Measurements from ENCODE around the gene TBC1D13. TPM values are rescaled to one million over a fixed set of nuclear protein-coding genes. Genes with fewer than 3 reads are reported as not detected.

Gene TBC1D13
- total and polyA plus RNA-seq, 2 of the 13 experiments (the other 11 are each of a cell fraction or from before 2014, with no cell fraction given): 17.9 to 19.7 TPM

- POLR2A ChIA-PET: interaction anchor here (0.7 to 3.2 kb wide), 18 partner anchors 10 to 209 kb away, joined by 3 to 46 read pairs (median 4); partner anchors contain the start of genes SH3GLB2, SPOUT1 and ZDHHC12
- no TSS peak for BruUV-seq (replicated peaks)
- peaks cover 5% of the 10 kb centered on the region for H3K79me2 ChIP-seq (ENCODE audit: insufficient read depth, low read length)
- TF ChIP-seq ZMAT5 (CRISPR knock-in tag; IDR thresholded peaks at IDR 0.05; ENCODE audit: borderline replicate concordance, low read depth) (no peak), ZBTB8A (CRISPR knock-in tag; IDR thresholded peaks at IDR 0.05; ENCODE audit: borderline replicate concordance, low read depth) (no peak), GATAD2A (CRISPR knock-in tag; IDR thresholded peaks at IDR 0.05) (no peak), ZFAT (CRISPR knock-in tag; conservative IDR thresholded peaks at IDR 0.05) (no peak), SMAD3 (CRISPR knock-in tag; IDR thresholded peaks at IDR 0.05) (no peak), ATF4 (CRISPR knock-in tag; IDR thresholded peaks at IDR 0.05) (no peak), ZNF607 (CRISPR knock-in tag; IDR thresholded peaks at IDR 0.05; ENCODE audit: borderline replicate concordance) (peak; percentile 44; the same call in 1 of the 2 replicates), CHD2 (IDR thresholded peaks at IDR 0.05; ENCODE audit: low read depth, low read length) (no peak), ZNF562 (CRISPR knock-in tag; IDR thresholded peaks at IDR 0.05; ENCODE audit: borderline replicate concordance) (no peak), KLF12 (CRISPR knock-in tag; IDR thresholded peaks at IDR 0.05; ENCODE audit: borderline replicate concordance) (no peak), ZFP41 (CRISPR knock-in tag; IDR thresholded peaks at IDR 0.05; ENCODE audit: borderline replicate concordance) (no peak), SMYD3 (CRISPR knock-in tag; IDR thresholded peaks at IDR 0.05) (no peak), FOXM1 (CRISPR knock-in tag; IDR thresholded peaks at IDR 0.05) (no peak), ZNF317 (CRISPR knock-in tag; IDR thresholded peaks at IDR 0.05) (no peak), FOXP1 (IDR thresholded peaks at IDR 0.05) (no peak), FOXP1 (CRISPR knock-in tag; IDR thresholded peaks at IDR 0.05) (no peak), SYNCRIP (IDR thresholded peaks at IDR 0.05; ENCODE audit: insufficient read depth, low read depth, low read length) (no peak), NAIF1 (CRISPR knock-in tag; IDR thresholded peaks at IDR 0.05; ENCODE audit: borderline replicate concordance) (no peak), ZNF441 (CRISPR knock-in tag; IDR thresholded peaks at IDR 0.05; ENCODE audit: borderline replicate concordance) (no peak; the same call in 1 of the 2 replicates), BCLAF1 (IDR thresholded peaks at IDR 0.05) (no peak)
Observed at GRCh38 chr9:128818839-128819715, 32.0 kb downstream of the TBC1D13 start.

More at GRCh38 chr9:128818839-128819715, 32.0 kb downstream of the TBC1D13 start:
- WGBS (ENCODE audit: low lambda C conversion rate): 33% methylated on average over 16 of the region's 90 CpGs
- H3K4me1 ChIP-seq (ENCODE audit: insufficient read depth, low read length): peaks cover 29% of the 10 kb centered on the region
- in situ Hi-C loops (cut with HindIII; ENCODE audit: extremely low pct_ligation_motif_present, low pct_unique_long_range_greater_than_20kb): no loop called here
- H4K20me1 ChIP-seq (ENCODE audit: insufficient read depth, low read length): no peaks in the 10 kb centered on the region
- H3K36me3 ChIP-seq (replicated peaks in 1 of 2; ENCODE audit: control insufficient read depth in 1 of 2, insufficient read depth in 2 of 2, low read length in 2 of 2): peaks cover 10 to 29% of the 10 kb centered on the region in 2 experiments
- H3K27me3 ChIP-seq (ENCODE audit: control insufficient read depth in 1 of 2, insufficient read depth in 2 of 2, low read length in 2 of 2): no peaks in the 10 kb centered on the region
- H3K9me3 ChIP-seq (ENCODE audit: low read length): no peaks in the 10 kb centered on the region
- intact Hi-C loops (cut with micrococcal nuclease; ENCODE audit: unreplicated experiment): no loop called here
- DNase-seq (ENCODE audit: low spot score) (no peak), ATAC-seq (peak; percentile 21), FAIRE-seq (no peak)
- H3K9ac ChIP-seq (ENCODE audit: insufficient read depth, low read depth, low read length): peak overlapping the region; percentile 74
- peak overlapping the region; percentile 77 for H3K27ac ChIP-seq (ENCODE audit: extremely low read length, insufficient read depth, low read length)
- no peak overlapping the region for H2AFZ ChIP-seq (ENCODE audit: low read length)
- peak overlapping the region; percentile 93 for H3K4me2 ChIP-seq (ENCODE audit: low read depth, low read length)
- peak overlapping the region; percentile 53 to 85 (median 80) for H3K4me3 ChIP-seq (replicated peaks in 1 of 3; ENCODE audit: insufficient read depth in 1 of 3, low read depth in 2 of 3, low read length in 3 of 3)
- CTCF ChIA-PET (ENCODE audit: low intra/inter-chr PET ratio, low total read pairs): interaction anchor here (1.1 kb wide), 1 partner anchor 86 kb away, joined by 5 read pairs; no protein-coding TSS in a partner anchor
